HepG2 (cell line): Measurements from ENCODE around the gene CIART. TPM values are rescaled to one million over a fixed set of nuclear protein-coding genes. Genes with fewer than 3 reads are reported as not detected.

Experiments
- ATAC-seq: fragments of 200-7000 bp; cut with Tn5 transposase; 3 replicates; pipeline ENCODE4 v1.9.1; 2020; ENCODE audit warnings: mild to moderate bottlenecking, moderate library complexity
- BruUV-seq: library from RNA; stranded (reverse); fragments of 400-500 nt; replicated peaks from 2 replicates; lab custom pipeline; 2021; lab: Mats Ljungman, UMichigan
- CTCF ChIA-PET: fragments of 300-600 bp; formaldehyde crosslinking; extraction: SDS; loops from one replicate; lab custom pipeline; 2021; ENCODE audit warnings: low total read pairs, inconsistent platforms, low intra/inter-chr PET ratio; lab: Yijun Ruan, JAX
- POLR2A ChIA-PET: fragments of 350-600 bp; sonication (Branson Sonifier 250); formaldehyde crosslinking; loops from one replicate; lab custom pipeline; 2020; ENCODE audit warnings: antibody characterized with exemption, inconsistent platforms; lab: Yijun Ruan, JAX
- DNase-seq: peaks from one replicate; pipeline ENCODE4 v3.0.0-alpha.2; 2015; ENCODE audit warnings: low spot score
- FAIRE-seq: peaks from 3 replicates; lab custom pipeline; 2011; peaks lifted over from hg19 to GRCh38; lab: Jason Lieb, UNC
- H2AFZ ChIP-seq: one replicate; pipeline ENCODE4 v1.6.1; 2011; ENCODE audit warnings: low read length, inconsistent platforms
- H3K27ac ChIP-seq: fragments of 300-600 bp; 3 replicates; pipeline ENCODE4 v1.8.0; 2011; ENCODE audit warnings: mixed run types, mild to moderate bottlenecking, mixed read lengths, low read length, inconsistent platforms; ENCODE audit not compliant: insufficient read depth; ENCODE audit errors: extremely low read length
- H3K27me3 ChIP-seq, 2 experiments: fragments of 200-600 bp in 1 of 2; 2 replicates in 1 of 2; 3 replicates in 1 of 2; pipeline versions ENCODE4 v1.6.0 to v1.8.0; 2011; ENCODE audit warnings: low read length in 2 of 2, mild to moderate bottlenecking in 2 of 2, moderate library complexity in 2 of 2, inconsistent platforms in 1 of 2; ENCODE audit not compliant: insufficient read depth in 2 of 2, control insufficient read depth in 1 of 2
- H3K36me3 ChIP-seq, 2 experiments: fragments of 200-600 bp in 1 of 2; replicated peaks in 1 of 2; 2 replicates in 1 of 2; 3 replicates in 1 of 2; pipeline versions ENCODE4 v1.5.1 to v1.8.0; 2011; ENCODE audit warnings: low read length in 2 of 2, inconsistent platforms in 1 of 2; ENCODE audit not compliant: insufficient read depth in 2 of 2, control insufficient read depth in 1 of 2
- H3K4me1 ChIP-seq: 2 replicates; pipeline ENCODE4 v1.5.1; 2012; ENCODE audit warnings: low read length, inconsistent platforms; ENCODE audit not compliant: insufficient read depth
- H3K4me2 ChIP-seq: 2 replicates; pipeline ENCODE4 v1.6.0; 2011; ENCODE audit warnings: low read depth, low read length, inconsistent platforms
- H3K4me3 ChIP-seq, 3 experiments: fragments of 200-600 bp in 1 of 3; sonication (generic), shearing (Covaris generic) in 1 of 3; replicated peaks in 1 of 3; 2 replicates each; pipeline ENCODE4 v1.5.1; 2011 to 2016; ENCODE audit warnings: low read length in 3 of 3, inconsistent platforms in 2 of 3, low read depth in 2 of 3, mild to moderate bottlenecking in 2 of 3, control low read depth in 1 of 3, mixed read lengths in 1 of 3; ENCODE audit not compliant: insufficient read depth in 1 of 3
- H3K79me2 ChIP-seq: one replicate; pipeline ENCODE4 v1.6.1; 2011; ENCODE audit warnings: low read length, inconsistent platforms; ENCODE audit not compliant: insufficient read depth
- H3K9ac ChIP-seq: 2 replicates; pipeline ENCODE4 v1.6.0; 2011; ENCODE audit warnings: mild to moderate bottlenecking, low read depth, low read length, inconsistent platforms; ENCODE audit not compliant: insufficient read depth
- H3K9me3 ChIP-seq: 2 replicates; pipeline ENCODE4 v1.5.1; 2012; ENCODE audit warnings: mild to moderate bottlenecking, low read length
- H4K20me1 ChIP-seq: 2 replicates; pipeline ENCODE4 v1.6.0; 2011; ENCODE audit warnings: inconsistent platforms, mild to moderate bottlenecking, low read length, moderate library complexity; ENCODE audit not compliant: insufficient read depth
- ARNTL ChIP-seq: sonication (generic); formaldehyde crosslinking; IDR thresholded peaks from 2 replicates; pipeline ENCODE4 v1.4.0; 2020; ENCODE audit warnings: mild to moderate bottlenecking, missing genetic modification reagents
- CTCF ChIP-seq: sonication (generic); formaldehyde crosslinking; IDR thresholded peaks from 2 replicates; pipeline ENCODE4 v1.5.0; 2020; ENCODE audit warnings: mild to moderate bottlenecking, missing genetic modification reagents, moderate library complexity
- GABPB1 ChIP-seq: IDR thresholded peaks from 2 replicates; pipeline ENCODE4 v1.6.1; 2016; ENCODE audit warnings: mild to moderate bottlenecking, missing genetic modification reagents, moderate library complexity, missing compliant biosample characterization
- HCFC1 ChIP-seq: fragments of 150-350 bp; IDR thresholded peaks from 2 replicates; pipeline ENCODE4 v1.6.1; 2014; ENCODE audit warnings: low read depth, low read length
- HMGXB3 ChIP-seq: sonication (generic); formaldehyde crosslinking; IDR thresholded peaks from 2 replicates; pipeline ENCODE4 v1.4.0; 2020; ENCODE audit warnings: missing genetic modification reagents, borderline replicate concordance
- NCOA1 ChIP-seq: sonication (generic); formaldehyde crosslinking; IDR thresholded peaks from 2 replicates; pipeline ENCODE4 v1.9.0; 2021; ENCODE audit warnings: missing genetic modification reagents
- NFIB ChIP-seq: sonication (generic); formaldehyde crosslinking; IDR thresholded peaks from 2 replicates; pipeline ENCODE4 v1.9.0; 2021; ENCODE audit warnings: missing genetic modification reagents, mild to moderate bottlenecking, borderline replicate concordance
- NR2F6 ChIP-seq, 2 experiments: IDR thresholded peaks; 2 replicates each; pipeline ENCODE4 v1.6.1; 2016; ENCODE audit warnings: antibody characterized with exemption in 1 of 2, mild to moderate bottlenecking in 1 of 2
- SSRP1 ChIP-seq: IDR thresholded peaks from 2 replicates; pipeline ENCODE4 v1.6.1; 2016; ENCODE audit warnings: control low read depth
- STAG1 ChIP-seq: sonication (generic); formaldehyde crosslinking; IDR thresholded peaks from 2 replicates; pipeline ENCODE4 v1.4.0; 2020; ENCODE audit warnings: missing genetic modification reagents
- XRCC5 ChIP-seq: fragments of 200-400 bp; formaldehyde crosslinking; optimal IDR thresholded peaks from 2 replicates; pipeline ENCODE3; 2017; ENCODE audit warnings: mild to moderate bottlenecking, low read length
- ZBTB20 ChIP-seq: sonication (generic); formaldehyde crosslinking; IDR thresholded peaks from 2 replicates; pipeline ENCODE4 v1.8.1; 2023; ENCODE audit warnings: missing genetic modification reagents, low read depth, mild to moderate bottlenecking, borderline replicate concordance
- ZNF18 ChIP-seq: sonication (generic); formaldehyde crosslinking; IDR thresholded peaks from 2 replicates; pipeline ENCODE4 v1.8.0; 2022; ENCODE audit warnings: mild to moderate bottlenecking, missing genetic modification reagents; ENCODE audit not compliant: insufficient replicate concordance
- ZNF282 ChIP-seq: fragments of 450-650 bp; IDR thresholded peaks from 2 replicates; pipeline ENCODE4 v1.6.1; 2018; ENCODE audit not compliant: partially characterized antibody
- ZNF354B ChIP-seq: sonication (generic); formaldehyde crosslinking; IDR thresholded peaks from 2 replicates; pipeline ENCODE4 v1.8.0; 2022; ENCODE audit warnings: mild to moderate bottlenecking, missing genetic modification reagents
- WGBS: methylation state at CpG from one replicate; pipeline ENCODE4 v1.1.6; 2017; ENCODE audit warnings: low lambda C conversion rate; 5-methylcytosine and 5-hydroxymethylcytosine counted together
- in situ Hi-C: cut with HindIII; loops from 2 replicates; pipeline ENCODE4 v1.10.0; 2017; ENCODE audit warnings: low pct_unique_long_range_greater_than_20kb; ENCODE audit not compliant: extremely low pct_ligation_motif_present
- intact Hi-C: fragments of 100-400 bp; cut with micrococcal nuclease; formaldehyde crosslinking; loops from one replicate; pipeline ENCODE4 v1.10.0; 2022; ENCODE audit not compliant: unreplicated experiment
- polyA plus RNA-seq, 8 experiments: library from polyadenylated mRNA; depleted of rRNA in 3 of 8; stranded (reverse) in 7 of 8; unstranded in 1 of 8; fragments of >200 nt; fragmentation: Illumina TruSeq in 4 of 8; extraction: Trizol in 4 of 8; gene quantifications; 2 replicates each; pipeline versions ENCODE4 v1.2.1 to v1.2.3, GENCODE V29; 2011 to 2016; ENCODE audit warnings: low read depth in 4 of 8, missing spikeins in 1 of 8, mixed read lengths in 1 of 8; ENCODE audit not compliant: insufficient read depth in 1 of 8
- total RNA-seq, 5 experiments: library from RNA; depleted of rRNA; stranded (reverse); fragments of >200 nt; fragmentation: Illumina TruSeq; extraction: Trizol; gene quantifications; 2 replicates each; pipeline ENCODE4 v1.2.3, GENCODE V29; 2016; ENCODE audit warnings: low read depth in 1 of 5
- TF ChIP-seq, protein P1 (sequence below): sonication (generic); formaldehyde crosslinking; IDR thresholded peaks from 2 replicates; pipeline ENCODE4 v1.4.0; 2020; ENCODE audit warnings: missing genetic modification reagents

The CIART gene
- total and polyA plus RNA-seq, 2 of the 13 experiments (the other 11 are each of a cell fraction or from before 2014, with no cell fraction given), result 0.58 TPM; not detected in 1

GRCh38 chr1:150281221-150281757, 1.1 kb upstream of the CIART start:
- peak overlapping the region; percentile 38; the same call in 1 of the 2 replicates for H3K9ac ChIP-seq
- CTCF ChIA-PET, result interaction anchor here (1.3 to 2.9 kb wide), 2 partner anchors 24 to 25 kb away, joined by 3 to 45 read pairs; partner anchors contain the start of gene CA14
- TF ChIP-seq XRCC5 (peak; percentile 33), GABPB1 (CRISPR knock-in tag) (no peak), ZNF282 (no peak), NCOA1 (no peak), HCFC1 (no peak), NR2F6 (IDR thresholded peaks at IDR 0.05) (no peak), NR2F6 (CRISPR knock-in tag; IDR thresholded peaks at IDR 0.05) (no peak), ARNTL (CRISPR knock-in tag) (no peak), ZNF354B (CRISPR knock-in tag) (no peak), ZNF18 (CRISPR knock-in tag) (no peak), NFIB (CRISPR knock-in tag) (no peak), SSRP1 (CRISPR knock-in tag) (no peak), STAG1 (CRISPR knock-in tag) (peak; percentile 66), HMGXB3 (no peak), ZBTB20 (CRISPR knock-in tag) (no peak), CTCF (CRISPR knock-in tag) (peak; percentile 65)
- TF ChIP-seq, protein P1, sequence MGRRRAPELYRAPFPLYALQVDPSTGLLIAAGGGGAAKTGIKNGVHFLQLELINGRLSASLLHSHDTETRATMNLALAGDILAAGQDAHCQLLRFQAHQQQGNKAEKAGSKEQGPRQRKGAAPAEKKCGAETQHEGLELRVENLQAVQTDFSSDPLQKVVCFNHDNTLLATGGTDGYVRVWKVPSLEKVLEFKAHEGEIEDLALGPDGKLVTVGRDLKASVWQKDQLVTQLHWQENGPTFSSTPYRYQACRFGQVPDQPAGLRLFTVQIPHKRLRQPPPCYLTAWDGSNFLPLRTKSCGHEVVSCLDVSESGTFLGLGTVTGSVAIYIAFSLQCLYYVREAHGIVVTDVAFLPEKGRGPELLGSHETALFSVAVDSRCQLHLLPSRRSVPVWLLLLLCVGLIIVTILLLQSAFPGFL (CRISPR knock-in tag), result no peak

More at GRCh38 chr1:150281221-150281757, 1.1 kb upstream of the CIART start:
- DNase-seq, result no peak
- H4K20me1 ChIP-seq, result no peaks in the 10 kb centered on the region
- in situ Hi-C loops, result no loop called here
- H2AFZ ChIP-seq, result no peak overlapping the region
- no TSS peak for BruUV-seq
- H3K9me3 ChIP-seq, result no peaks in the 10 kb centered on the region
- peak overlapping the region in 2 of 3 experiments; percentile 33; a peak in 2 of 6 replicates for H3K4me3 ChIP-seq
- H3K27me3 ChIP-seq, result 0 out of 5 replicates have a peak, but pooled peaks cover 0 to under 1% of the 10 kb centered on the region in 2 experiments
- H3K4me2 ChIP-seq, result peak overlapping the region; percentile 66
- H3K79me2 ChIP-seq, result no peaks in the 10 kb centered on the region
- H3K27ac ChIP-seq, result no peak overlapping the region
- ATAC-seq, result peak; percentile 69
- POLR2A ChIA-PET, result interaction anchor here (1.3 to 2.3 kb wide), 4 partner anchors 12 to 234 kb away, joined by 4 to 24 read pairs (median 12); partner anchors contain the start of genes APH1A, CA14 and FALEC
- intact Hi-C loops, result loop anchor here (1.0 kb wide), 1 partner anchor 26 kb away; no protein-coding TSS in a partner anchor
- 63% methylated on average over 15 of the region's 15 CpGs for WGBS
- no peaks in the 10 kb centered on the region for H3K36me3 ChIP-seq
- H3K4me1 ChIP-seq, result peaks cover 33% of the 10 kb centered on the region
- FAIRE-seq, result no peak
